SU-DHL-6 (cell line): ENCODE data around the gene PFN1.
A peak's percentile ranks its signal among the peaks of the same experiment; 100 is the strongest.

Source experiments
- H2AFZ ChIP-seq: fragments of 200-600 bp; sonication (generic); 2 replicates; pipeline ENCODE4 v1.6.1; 2014; ENCODE audit warnings: low read depth, mild to moderate bottlenecking, moderate library complexity, mixed read lengths, antibody characterized with exemption, low read length; ENCODE audit not compliant: severe bottlenecking
- H3F3A ChIP-seq: fragments of 200-600 bp; shearing (Covaris generic); 2 replicates; pipeline ENCODE4 v1.6.0; 2016; ENCODE audit warnings: antibody characterized with exemption, mild to moderate bottlenecking; ENCODE audit not compliant: insufficient read depth
- H3K27ac ChIP-seq: fragments of 200-600 bp; sonication (generic); 2 replicates; pipeline ENCODE4 v1.5.1; 2016; ENCODE audit warnings: low read depth, mild to moderate bottlenecking, low read length, moderate library complexity, mixed read lengths
- H3K27me3 ChIP-seq: fragments of 200-600 bp; sonication (generic), shearing (Covaris generic); 2 replicates; pipeline ENCODE4 v1.6.0; 2014; ENCODE audit warnings: mild to moderate bottlenecking, low read length
- H3K36me3 ChIP-seq: fragments of 200-600 bp; sonication (generic); 2 replicates; pipeline ENCODE4 v1.6.1; 2014; ENCODE audit warnings: mild to moderate bottlenecking, low read length, mixed read lengths
- H3K4me2 ChIP-seq: fragments of 300-600, 200-600 bp; shearing (Covaris generic), sonication (generic); 2 replicates; pipeline ENCODE4 v1.6.0; 2014; ENCODE audit warnings: low read length, low read depth, mild to moderate bottlenecking; ENCODE audit not compliant: poor library complexity, severe bottlenecking
- H3K4me3 ChIP-seq: fragments of 200-600 bp; sonication (generic); 2 replicates; pipeline ENCODE4 v1.5.1; 2014; ENCODE audit warnings: antibody characterized with exemption, low read length, mild to moderate bottlenecking, mixed read lengths; ENCODE audit not compliant: insufficient read depth, poor library complexity, severe bottlenecking
- H3K79me2 ChIP-seq: fragments of 200-600 bp; sonication (generic); 2 replicates; pipeline ENCODE4 v1.6.1; 2014; ENCODE audit warnings: mild to moderate bottlenecking, low read length, moderate library complexity; ENCODE audit not compliant: insufficient read depth
- H3K9ac ChIP-seq: fragments of 200-600 bp; sonication (generic); 2 replicates; pipeline ENCODE4 v1.7.0; 2014; ENCODE audit warnings: mild to moderate bottlenecking, low read length
- H3K9me2 ChIP-seq: fragments of 200-600 bp; sonication (generic); replicated peaks from 2 replicates; pipeline ENCODE4 v1.6.1; 2014; ENCODE audit warnings: low read length; ENCODE audit not compliant: insufficient read depth
- H3K9me3 ChIP-seq: fragments of 200-600 bp; sonication (generic); 2 replicates; pipeline ENCODE4 v1.6.1; 2014; ENCODE audit warnings: low read length, mixed read lengths; ENCODE audit not compliant: insufficient read depth
- H4K20me1 ChIP-seq: fragments of 200-600 bp; sonication (generic); 2 replicates; pipeline ENCODE4 v1.6.1; 2014; ENCODE audit warnings: low read depth, mild to moderate bottlenecking, antibody characterized with exemption, low read length, moderate library complexity, mixed read lengths
- CTCF ChIP-seq: fragments of 200-600 bp; sonication (generic); IDR thresholded peaks from one replicate; pipeline ENCODE4 v1.5.1; 2017; ENCODE audit warnings: antibody characterized with exemption, mild to moderate bottlenecking, low read length, moderate library complexity; ENCODE audit not compliant: insufficient read depth, poor library complexity, severe bottlenecking
- EZH2phosphoT487 ChIP-seq: fragments of 200-600 bp; sonication (generic), shearing (Covaris generic); conservative IDR thresholded peaks from 2 replicates; pipeline ENCODE4 v1.6.1; 2018; ENCODE audit warnings: mild to moderate bottlenecking, antibody characterized with exemption, low read length, moderate library complexity, mixed read lengths

The PFN1 gene

GRCh38 chr17:4959261-4959965 lies 11.1 kb upstream of the PFN1 start:
- H3F3A ChIP-seq = no peaks in the 10 kb centered on the region
- H3K79me2 ChIP-seq = no peaks in the 10 kb centered on the region
- H3K9ac ChIP-seq = no peak overlapping the region
- no peak overlapping the region for H3K4me2 ChIP-seq
- no peaks in the 10 kb centered on the region for H4K20me1 ChIP-seq
- H3K9me3 ChIP-seq = no peaks in the 10 kb centered on the region
- H2AFZ ChIP-seq = no peak overlapping the region
- no peaks in the 10 kb centered on the region for H3K36me3 ChIP-seq
- TF ChIP-seq EZH2phosphoT487 = no peak
- no peak for TF ChIP-seq CTCF
- H3K9me2 ChIP-seq = no peaks in the 10 kb centered on the region
- H3K27me3 ChIP-seq = no peaks in the 10 kb centered on the region
- no peak overlapping the region for H3K4me3 ChIP-seq
- no peak overlapping the region for H3K27ac ChIP-seq

GRCh38 chr17:4958102-4958501 lies 9.8 kb upstream of the PFN1 start:
- Histone ChIP-seq H3K9me3 (no peaks in the 10 kb centered on the region), H3K27me3 (no peaks in the 10 kb centered on the region), H3K9me2 (no peaks in the 10 kb centered on the region), H3K4me3 (no peak overlapping the region), H3K36me3 (no peaks in the 10 kb centered on the region), H4K20me1 (no peaks in the 10 kb centered on the region), H3K79me2 (no peaks in the 10 kb centered on the region), H2AFZ (no peak overlapping the region), H3K9ac (no peak overlapping the region), H3K27ac (no peak overlapping the region), H3F3A (no peaks in the 10 kb centered on the region), H3K4me2 (no peak overlapping the region)
- no peak for TF ChIP-seq EZH2phosphoT487
- no peak for TF ChIP-seq CTCF

- H3K9ac ChIP-seq = no peak overlapping the region
- H3F3A ChIP-seq = no peaks in the 10 kb centered on the region
- H3K27ac ChIP-seq = no peak overlapping the region
- no peak overlapping the region for H3K4me3 ChIP-seq
- TF ChIP-seq EZH2phosphoT487 (no peak), CTCF (peak; percentile 96)
- H3K27me3 ChIP-seq = no peaks in the 10 kb centered on the region
- H2AFZ ChIP-seq = no peak overlapping the region
- no peaks in the 10 kb centered on the region for H4K20me1 ChIP-seq
- no peaks in the 10 kb centered on the region for H3K79me2 ChIP-seq
- H3K9me2 ChIP-seq = no peaks in the 10 kb centered on the region
- no peak overlapping the region for H3K4me2 ChIP-seq
- no peaks in the 10 kb centered on the region for H3K36me3 ChIP-seq
- no peaks in the 10 kb centered on the region for H3K9me3 ChIP-seq
These were observed 8.2 kb upstream of the PFN1 start for GRCh38 chr17:4956493-4957061.
